HG03342 (cell line): ENCODE measurements around the gene CREBL2.
"Not testable (repeated sequence)": the region's sequence is repeated elsewhere in the genome, so short reads cannot be mapped to it uniquely, and the experiment has no call there.

Experiments used
- ATAC-seq: cut with Tn5 transposase; IDR thresholded peaks from one replicate; pipeline ENCODE4 v1.9.1; 2021; ENCODE audit warnings: mild to moderate bottlenecking, moderate library complexity; ENCODE audit not compliant: unreplicated experiment

The CREBL2 gene, protein sequence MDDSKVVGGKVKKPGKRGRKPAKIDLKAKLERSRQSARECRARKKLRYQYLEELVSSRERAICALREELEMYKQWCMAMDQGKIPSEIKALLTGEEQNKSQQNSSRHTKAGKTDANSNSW

DNA sequence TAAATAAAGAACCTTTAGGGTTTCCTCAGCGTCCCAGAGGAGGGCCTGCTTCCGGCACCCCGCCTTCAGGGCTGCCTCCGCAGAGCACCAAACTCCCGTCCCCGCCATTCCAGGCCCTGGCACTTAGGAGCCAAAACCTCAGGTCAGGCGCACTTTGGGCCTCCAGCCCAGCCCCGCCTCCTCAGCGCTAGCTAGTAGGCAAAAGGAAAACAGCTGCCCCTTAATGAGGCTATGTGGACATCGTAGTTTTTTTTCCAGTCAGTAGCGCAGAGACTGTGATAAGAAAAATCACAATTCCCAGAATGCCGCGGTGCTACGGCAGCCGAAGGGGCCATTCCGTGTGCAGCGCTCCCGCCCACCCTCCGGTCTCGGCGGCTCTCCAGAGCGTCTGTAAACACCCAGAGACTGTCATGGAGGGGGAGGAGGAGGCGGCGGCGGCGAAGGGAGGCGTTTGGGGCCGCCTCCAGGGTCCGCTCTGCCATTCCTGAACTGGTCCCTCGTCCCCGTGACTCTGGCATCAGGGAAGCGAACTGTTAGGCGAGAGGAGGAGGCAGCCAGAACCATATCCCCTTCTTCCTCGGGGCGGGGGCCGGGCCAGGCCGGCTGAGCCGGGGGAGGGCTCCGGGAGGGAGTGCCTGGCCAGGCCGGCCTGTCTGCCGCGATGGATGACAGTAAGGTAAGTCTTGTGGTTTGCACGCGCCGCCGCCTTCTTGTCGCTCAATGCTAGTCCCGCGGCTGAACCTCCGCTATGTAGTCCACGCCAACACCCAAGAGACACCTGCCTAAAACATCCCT, at the start of gene CREBL2:
Gene CREBL2 (plus strand): TSS at position 365 of the 795 bp plus-strand sequence. CDS start 297 bp downstream, at position 662.
- ATAC-seq, result peak; percentile 75

DNA sequence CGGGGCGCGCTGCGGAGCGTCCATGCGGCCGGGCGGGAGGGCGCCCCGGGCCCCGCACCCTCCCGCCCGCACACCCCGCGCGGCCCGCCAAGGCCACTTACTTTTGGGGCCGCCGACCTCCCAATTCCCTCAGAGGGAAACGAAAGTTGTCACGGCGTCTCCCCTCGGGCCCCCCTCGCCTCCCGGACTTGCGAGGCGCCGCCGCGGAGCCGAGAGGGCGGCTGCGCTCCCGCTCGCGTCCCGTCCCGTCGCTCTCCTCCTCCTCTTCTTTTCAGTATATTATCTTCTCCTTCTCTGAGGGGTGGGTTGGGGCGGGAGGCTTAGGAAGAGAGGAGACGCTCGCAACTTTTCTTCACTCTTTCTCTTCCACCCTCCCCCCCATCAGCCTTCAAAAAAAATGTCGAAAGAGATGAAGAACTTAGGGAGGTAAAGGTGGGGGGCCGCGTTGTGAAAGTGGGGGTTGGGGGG, 49.6 kb upstream of the CREBL2 start:
- no peak for ATAC-seq

DNA sequence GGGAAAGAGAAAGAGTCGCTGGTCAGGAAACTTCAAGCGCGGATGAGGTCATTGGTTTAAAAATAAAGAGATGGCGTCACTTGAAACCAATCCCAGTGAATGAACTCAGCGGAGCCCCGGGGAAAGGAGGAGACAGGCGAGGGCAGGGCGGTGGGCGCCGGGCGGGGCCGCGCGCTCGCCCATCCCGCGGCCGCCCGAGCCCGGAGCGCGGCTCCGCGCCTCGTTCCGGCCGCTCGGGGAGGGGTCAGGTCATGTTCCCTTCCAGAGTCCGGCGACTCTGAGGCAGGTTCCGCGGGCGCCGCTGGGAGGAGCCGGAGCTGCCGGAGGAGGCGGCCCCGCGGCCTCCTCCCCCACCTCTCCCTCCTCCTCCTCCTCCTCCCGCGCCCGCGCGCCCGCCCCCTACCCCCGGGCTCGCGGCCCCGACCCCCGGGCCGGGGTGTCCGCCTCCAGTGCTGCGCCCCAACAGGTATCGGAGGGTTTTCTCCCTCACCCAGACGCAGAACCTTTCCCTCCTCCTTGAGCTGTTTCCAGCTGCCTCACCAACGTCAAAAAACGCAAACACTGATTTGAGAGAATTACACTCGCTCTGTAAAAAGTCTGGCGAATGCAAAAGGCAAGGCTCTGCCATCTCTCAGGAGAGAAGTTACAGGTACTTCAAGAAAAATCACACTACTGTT, 49.0 kb upstream of the CREBL2 start, which contains the start of gene DUSP16:
Gene DUSP16 (minus strand): TSS at position 279 of the 677 bp plus-strand sequence. CDS start 41,765 bp downstream, outside the sequence.
- ATAC-seq, result peak; percentile 70

DNA sequence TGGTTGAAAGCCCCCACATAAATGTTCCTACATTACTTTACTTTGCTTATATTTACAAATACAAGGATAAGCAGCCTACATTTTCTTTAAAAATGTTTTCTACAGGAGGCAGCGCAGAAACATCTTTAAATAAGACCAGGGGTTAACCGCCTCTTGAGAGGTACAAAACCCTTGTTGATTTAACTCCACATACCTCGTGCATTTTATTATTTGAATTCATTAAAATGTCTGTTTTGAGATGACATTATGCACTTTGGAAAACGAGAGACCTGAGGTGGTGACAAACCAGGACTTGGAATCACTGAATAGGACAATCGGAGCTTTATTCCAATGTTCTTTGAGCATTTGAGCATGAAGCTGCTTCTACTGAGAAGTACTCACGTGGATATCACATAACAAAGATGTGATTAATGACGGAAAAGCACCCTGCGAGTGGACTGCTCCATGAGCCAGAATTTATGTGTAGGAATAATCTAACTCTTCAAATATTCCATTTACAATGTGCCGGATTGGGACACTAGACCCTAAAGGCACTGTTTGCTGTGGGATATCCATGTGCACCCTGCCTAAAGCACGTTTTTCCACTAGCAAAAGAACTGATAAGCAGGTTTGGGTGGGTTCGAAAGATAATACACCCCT, 48.3 kb upstream of the CREBL2 start:
- no peak for ATAC-seq

DNA sequence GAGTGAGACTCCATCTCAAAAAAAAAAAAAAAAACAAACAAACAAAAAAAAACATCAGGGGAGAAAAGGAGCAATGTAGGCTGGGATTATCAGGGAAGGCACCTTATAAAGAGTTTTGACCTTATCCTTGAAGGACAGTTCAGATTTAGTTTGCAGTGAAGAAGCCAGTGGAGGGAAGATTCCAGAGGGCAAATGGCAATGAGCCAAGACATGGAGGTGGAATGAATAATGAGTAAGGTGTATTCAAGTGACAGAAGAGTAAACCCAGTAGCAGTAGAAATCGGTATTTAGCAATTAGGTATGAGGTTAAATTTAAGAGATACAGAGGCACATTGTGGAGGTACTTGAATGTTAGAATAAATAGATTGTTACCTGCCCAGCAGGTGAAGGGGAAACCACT, 46.8 kb upstream of the CREBL2 start:
- ATAC-seq, result no peak

DNA sequence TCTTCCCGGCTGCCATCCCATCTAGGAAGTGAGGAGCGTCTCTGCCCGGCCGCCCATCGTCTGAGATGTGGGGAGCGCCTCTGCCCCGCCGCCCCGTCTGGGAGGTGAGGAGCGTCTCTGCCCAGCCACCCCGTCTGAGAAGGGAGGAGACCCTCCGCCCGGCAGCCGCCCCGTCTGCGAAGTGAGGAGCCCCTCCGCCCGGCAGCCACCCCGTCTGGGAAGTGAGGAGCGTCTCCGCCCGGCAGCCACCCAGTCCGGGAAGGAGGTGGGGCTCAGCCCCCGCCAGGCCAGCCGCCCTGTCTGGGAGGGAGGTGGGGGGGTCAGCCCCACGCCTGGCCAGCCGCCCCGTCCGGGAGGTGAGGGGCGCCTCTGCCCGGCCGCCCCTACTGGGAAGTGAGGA, 45.7 kb upstream of the CREBL2 start:
- ATAC-seq, result not testable (repeated sequence)

DNA sequence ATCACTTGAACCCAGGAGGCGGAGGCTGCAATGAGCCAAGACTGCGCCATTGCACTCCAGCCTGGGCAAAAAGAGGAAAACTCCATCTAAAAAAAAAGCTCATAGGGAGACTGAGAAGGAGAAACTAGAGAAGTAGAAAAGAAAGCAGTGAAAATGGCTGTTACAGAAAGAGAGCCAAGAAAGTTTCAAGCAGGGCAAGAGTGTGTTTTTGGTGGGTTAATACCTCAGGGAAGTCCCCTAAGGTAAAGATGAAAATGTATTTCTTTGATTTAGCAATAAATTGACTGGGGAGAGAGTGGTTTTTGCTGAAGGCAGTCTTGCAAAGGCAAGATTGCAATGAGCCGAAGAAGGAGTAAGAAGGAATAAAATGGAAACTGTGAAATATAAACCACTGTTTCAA, 39.0 kb upstream of the CREBL2 start:
- ATAC-seq, result no peak

DNA sequence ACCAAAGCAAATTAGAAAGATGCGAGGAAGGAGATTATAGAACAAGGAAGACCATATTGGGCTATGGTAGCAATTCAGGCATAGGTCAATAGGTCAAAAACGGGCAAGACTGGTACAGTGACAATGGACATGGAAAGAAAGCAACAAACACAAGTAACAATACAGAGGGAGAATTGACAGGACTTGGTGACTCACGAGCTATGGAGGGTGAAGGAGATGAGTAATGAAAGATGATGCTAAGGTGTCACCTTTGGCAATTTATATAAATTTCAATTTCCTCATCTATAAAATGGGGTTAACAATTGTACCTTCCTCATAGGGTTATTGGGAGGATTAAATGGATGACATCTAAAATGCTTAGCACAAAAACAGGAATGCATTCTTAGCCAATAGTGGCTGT, 33.9 kb upstream of the CREBL2 start:
- ATAC-seq, result no peak

DNA sequence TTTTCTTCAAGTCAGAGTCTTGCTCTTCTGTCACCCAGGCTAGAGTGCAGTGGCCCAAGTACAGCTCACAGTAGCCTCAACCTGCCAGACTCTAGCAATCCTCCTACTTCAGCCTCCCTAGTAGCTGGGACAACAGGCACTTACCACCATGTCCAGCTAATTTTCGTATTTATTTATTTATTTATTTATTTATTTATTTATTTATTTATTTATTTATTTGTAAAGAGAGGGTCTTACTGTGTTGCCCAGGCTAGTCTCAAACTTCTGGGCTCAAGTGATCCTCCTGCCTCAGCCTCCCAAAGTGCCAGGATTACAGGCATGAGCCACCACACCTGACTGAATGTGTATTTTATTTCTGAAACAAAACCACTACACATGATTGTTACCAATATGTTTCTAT, 31.0 kb upstream of the CREBL2 start:
- not testable (repeated sequence) for ATAC-seq

DNA sequence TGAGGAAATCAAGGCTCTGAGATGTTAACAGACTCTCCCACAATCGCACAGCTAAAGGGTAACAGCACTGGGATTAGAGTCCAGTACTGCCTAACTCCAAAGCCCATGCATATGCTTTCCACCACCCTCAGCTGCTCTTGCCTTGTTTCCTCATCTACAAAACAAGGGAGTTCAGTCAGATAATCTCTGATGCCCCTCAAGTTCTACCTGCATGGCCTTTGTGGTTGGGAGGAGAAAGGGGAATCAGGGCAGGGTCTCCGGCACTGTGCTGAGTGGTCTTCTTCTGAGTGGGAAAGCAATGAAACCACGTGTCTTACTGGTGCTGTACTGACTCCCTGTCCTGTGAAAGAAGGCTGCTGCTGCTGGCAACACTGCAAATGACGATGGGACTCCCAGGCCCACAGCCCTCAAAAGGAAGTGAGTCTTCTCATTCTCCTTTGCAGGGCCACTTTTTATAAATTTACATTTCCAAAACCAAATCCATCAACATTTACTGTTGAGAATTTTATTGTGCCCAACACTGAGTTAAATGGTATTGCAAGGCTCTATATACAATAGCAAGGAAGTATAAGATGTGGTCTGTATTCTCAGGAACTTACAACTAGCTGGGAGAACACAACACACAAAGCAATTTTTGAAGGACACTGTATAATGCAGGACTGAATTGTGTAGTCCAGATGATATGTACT, 29.3 kb upstream of the CREBL2 start:
- peak; percentile 39 for ATAC-seq

DNA sequence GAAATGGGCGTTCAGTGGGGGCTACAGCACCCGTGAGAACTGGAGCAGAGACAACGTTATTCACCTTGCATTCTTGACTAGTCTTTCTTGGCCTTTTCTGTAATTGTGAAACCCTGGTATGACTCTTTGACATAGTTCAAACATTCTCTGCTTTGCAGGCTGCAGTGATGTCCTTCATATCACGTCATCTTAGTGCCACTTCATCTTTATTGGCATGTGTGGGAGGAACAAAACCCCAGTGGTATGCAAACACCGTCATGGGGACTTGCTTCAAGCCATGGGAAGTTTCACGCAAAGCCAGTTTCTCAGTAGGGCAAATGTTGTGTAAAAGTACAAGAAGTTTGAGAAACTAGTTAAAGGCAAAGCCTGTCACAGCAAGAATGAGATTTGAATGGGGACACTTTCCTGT, 28.8 kb upstream of the CREBL2 start:
- ATAC-seq, result peak; percentile 91

DNA sequence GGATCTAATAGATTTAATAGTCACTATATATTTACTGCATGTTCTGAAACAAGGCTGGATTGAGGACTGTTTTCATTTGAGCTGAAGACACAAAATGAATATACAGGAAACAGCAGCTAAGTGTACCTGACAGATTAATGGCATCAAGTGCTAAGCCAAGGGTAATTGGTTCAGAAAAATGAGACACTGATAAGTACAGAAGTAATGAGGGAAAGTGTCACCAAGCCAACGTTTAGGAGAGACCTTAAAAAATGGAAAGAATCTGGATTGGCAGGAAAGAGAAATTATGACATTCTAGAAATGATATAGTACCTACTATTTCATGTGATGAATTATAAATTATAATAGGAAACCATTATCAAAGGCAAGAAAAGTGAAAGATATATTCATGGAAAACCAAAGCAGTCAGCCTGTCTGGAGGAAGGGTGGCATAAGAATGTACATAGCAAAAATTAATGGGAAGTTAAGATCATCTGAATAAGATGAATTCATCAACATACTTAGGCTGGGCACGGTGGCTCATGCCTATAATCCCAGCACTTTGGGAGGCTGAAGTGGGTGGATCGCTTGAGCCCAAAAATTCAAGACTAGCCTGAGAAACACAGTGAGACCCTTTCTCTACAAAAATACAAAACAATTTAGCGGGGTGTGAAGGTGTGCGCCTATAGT, 28.0 kb upstream of the CREBL2 start:
- no peak for ATAC-seq

DNA sequence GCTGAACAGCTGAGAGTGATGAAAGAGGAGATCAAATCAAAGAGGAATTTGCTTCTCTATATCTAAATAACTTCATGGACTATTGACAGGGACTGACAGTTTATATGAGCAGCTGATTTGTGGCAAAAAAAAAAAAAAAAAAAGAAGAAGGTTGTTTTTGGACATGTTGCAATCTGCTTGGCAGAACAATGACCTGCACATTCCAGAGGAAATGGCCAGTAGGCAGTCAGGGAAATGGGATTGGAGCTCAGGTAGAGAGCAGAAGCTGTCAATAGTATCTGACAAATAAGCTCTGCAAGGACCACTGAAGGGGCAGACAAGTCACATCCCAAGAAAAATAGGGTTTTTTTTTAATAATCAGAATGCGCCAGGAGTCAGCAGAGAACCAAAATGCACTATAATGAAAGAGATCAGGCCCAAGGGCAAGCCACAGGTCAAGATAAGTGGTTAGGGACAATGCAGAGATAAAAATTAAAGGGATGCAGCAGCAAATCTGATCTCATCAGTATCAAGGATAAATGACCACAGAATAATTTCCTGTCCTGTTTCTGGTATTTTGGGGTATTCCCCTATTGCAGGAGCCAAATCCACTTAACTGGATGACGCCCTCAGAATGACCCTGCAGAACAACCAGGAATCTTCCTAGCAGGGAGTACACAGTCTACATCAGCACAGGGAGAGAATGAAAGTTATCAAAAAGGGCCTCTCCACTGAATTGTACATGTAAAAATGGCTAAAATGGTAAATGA, 26.4 kb upstream of the CREBL2 start:
- no peak for ATAC-seq

DNA sequence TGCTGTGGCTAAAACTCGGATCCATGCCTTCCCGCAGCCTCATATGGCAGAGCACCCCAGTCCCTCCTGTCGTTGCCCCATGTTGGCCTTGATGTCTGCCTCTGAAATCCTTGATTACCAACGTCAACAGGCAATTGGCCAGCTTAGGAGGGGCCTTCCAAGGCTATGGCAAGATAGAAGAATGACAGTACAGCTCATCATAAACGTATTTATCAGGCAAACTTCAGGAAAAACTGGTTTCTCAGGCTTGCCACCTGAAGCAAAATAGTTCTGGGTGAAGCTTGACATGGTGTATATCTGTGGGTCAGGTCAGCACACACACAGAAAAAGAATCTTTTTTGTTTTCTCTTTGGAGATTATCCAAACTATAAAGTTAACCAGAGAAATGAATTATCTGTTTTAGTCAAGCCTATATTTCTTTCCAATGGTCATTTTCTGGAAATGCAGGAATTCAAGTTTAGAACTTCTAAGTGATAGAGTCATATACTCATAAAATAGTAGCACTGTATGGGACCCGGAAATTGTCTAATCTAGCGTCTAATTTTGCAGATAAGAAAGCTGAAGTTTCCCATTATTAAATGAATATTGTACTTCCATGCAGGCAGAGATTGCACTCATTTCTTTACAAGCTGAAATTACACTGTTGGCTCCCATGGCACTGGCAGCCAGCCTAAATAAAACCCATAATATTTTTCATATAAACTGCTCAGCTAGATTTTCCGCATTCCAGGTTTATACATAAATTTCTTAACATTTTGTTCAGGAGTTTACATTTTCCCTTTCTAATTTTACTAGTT, 24.6 kb upstream of the CREBL2 start:
- ATAC-seq, result no peak

DNA sequence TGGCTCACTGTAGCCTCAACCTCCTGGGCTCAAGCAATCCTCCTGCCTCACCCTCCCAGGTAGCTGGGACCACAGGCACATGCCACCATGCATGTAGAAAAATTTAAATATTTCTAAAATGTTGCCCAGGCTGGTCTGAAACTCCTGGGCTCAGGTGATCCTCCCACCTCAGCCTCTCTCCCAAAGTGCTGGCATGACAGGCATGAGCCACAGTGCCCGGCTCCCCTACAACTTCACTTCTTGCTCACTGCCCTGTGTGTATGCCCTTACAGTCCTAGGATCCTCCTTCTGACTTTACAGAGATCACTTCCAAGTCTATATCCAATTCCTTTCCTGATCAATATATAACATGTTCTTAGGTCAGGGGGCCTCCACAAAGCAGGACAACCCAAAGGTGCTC, 23.8 kb upstream of the CREBL2 start:
- ATAC-seq, result no peak

DNA sequence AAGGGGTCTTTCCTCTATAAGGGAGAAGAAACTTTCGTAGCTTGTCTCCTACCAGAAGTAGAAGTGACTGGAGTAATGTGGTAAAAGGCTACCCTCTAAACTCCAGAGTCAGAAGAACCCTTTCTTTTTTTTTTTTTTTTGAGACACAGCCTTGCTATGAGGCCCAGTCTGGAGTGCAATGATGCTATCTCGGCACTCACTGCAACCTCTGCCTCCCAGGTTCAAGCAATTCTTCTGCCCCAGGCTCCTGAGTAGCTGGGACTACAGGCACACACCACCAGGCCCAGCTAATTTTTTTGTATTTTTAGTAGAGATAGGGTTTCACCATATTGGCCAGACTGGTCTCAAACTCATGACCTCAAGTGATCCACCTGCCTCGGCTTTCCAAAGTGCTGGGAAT, 23.2 kb upstream of the CREBL2 start:
- not testable (repeated sequence) for ATAC-seq

DNA sequence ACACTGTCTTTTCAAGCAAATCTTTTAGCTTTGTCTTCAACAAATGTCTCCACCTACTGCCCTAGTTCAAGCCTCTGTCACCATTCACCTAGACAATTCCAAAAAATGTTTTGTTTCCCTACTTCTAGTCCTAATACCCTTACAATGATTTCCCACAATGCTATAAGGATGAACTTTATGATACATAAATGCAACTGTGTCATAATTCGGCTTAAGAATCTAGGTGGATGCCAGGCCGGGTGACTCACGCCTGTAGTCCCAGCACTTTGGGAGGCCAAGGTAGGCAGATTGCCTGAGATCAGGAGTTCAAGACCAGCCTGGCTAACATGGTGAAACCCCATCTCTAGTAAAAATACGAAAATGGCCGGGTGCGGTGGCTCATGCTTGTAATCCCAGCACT, 20.7 kb upstream of the CREBL2 start:
- no peak for ATAC-seq

DNA sequence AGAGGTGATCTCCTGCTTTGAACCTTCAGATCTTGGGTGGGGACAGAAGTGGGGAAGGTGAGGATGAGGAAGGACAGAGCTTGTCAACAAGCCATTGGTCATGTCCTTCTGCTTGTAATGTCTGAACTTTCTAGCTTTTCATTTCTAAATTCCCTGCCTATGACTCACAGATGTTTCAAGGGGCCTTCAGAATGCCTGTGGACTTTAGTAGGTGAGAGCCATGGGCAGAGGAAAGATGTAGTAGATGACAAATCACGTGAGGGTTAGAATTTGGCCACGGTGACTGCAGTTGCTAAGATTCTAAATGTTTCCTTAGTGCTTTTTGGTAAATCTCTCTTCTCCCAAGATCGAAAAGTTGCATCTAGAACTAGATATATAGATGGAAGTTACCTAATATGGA, 18.7 kb upstream of the CREBL2 start:
- ATAC-seq, result no peak

DNA sequence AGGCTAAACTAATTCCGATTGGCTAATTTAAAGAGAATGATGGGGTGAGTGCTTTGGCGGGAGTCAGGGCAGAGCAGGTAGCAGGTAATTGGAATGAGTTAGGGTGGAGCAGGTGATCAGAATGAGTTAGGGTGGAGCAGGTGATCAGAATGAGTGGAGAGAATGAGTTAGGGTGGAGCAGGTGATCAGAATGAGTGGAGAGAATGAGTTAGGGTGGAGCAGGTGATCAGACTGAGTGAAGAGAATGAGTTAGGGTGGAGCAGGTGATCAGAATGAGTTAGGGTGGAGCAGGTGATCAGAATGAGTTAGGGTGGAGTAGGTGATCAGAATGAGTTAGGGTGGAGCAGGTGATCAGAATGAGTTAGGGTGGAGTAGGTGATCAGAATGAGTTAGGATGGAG, 15.7 kb upstream of the CREBL2 start:
- not testable (repeated sequence) for ATAC-seq
